Right atrium auricular region (tissue), 2 donors: ENCODE results near the gene SPAG16. TPM values are rescaled to one million over a fixed set of nuclear protein-coding genes. Genes with fewer than 3 reads are reported as not detected.

Experiments used
- DNase-seq: peaks from one replicate; pipeline ENCODE4 v3.0.0-alpha.2; 2019; ENCODE audit warnings: low spot score
- H3K27ac ChIP-seq, 2 donors: fragments of 200-600 bp; sonication (generic); 1 replicate in 1 of 2; 2 replicates in 1 of 2; pipeline ENCODE4 v1.5.1; 2016 to 2019
- H3K27me3 ChIP-seq, 2 donors: fragments of 200-600 bp; sonication (generic); one replicate each; pipeline versions ENCODE4 v1.5.1 to v1.6.0; 2017 to 2019
- H3K36me3 ChIP-seq: fragments of 200-600 bp; sonication (generic); one replicate; pipeline ENCODE4 v1.5.1; 2016
- H3K4me1 ChIP-seq, 2 donors: fragments of 200-600 bp; sonication (generic); one replicate each; pipeline versions ENCODE4 v1.5.1 to v1.6.0; 2017 to 2019
- H3K4me3 ChIP-seq, 2 donors: fragments of 200-600 bp; sonication (generic); 1 replicate in 1 of 2; 2 replicates in 1 of 2; pipeline ENCODE4 v1.5.1; 2017 to 2019; ENCODE audit warnings: mild to moderate bottlenecking in 1 of 2, moderate library complexity in 1 of 2
- H3K9me3 ChIP-seq, 2 donors: fragments of 200-600 bp; sonication (generic); one replicate each; pipeline ENCODE4 v1.5.1; 2019
- total RNA-seq, 2 donors: library from RNA; depleted of rRNA; stranded (reverse); fragments of >200 nt; gene quantifications; one replicate each; pipeline ENCODE4 v1.1.0, GENCODE V29; 2016
- TF ChIP-seq, protein P1 (sequence below), 2 donors: fragments of 200-600 bp; sonication (generic); IDR thresholded peaks; one replicate each; pipeline ENCODE4 v1.5.1; 2019; ENCODE audit warnings: antibody characterized with exemption in 2 of 2

SPAG16 gene
- total RNA-seq, 2 donors from 2014 or later, result 17.3 to 18.3 TPM

DNA sequence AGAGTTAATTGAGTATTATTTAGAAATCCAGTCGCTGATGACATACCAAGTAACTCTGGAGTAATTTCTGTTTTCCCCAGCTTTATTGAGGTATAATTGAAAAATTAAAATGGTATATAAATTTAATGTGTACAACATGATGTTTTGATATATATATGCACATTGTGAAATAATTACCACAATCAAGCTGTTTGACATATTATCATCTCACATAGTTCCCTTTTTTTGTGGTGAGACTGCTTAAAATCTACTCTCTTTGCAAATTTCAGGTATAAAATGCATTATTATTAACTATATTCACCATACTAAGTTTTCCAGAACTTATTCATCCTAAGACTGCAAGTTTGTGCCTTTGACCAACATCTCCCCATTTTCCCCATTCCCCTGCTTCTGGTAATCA, 25.0 kb upstream of the SPAG16 start:
- Histone ChIP-seq H3K9me3 (no peaks in the 10 kb centered on the region), H3K4me1 (no peaks in the 10 kb centered on the region), H3K36me3 (no peaks in the 10 kb centered on the region), H3K4me3 (no peak overlapping the region), H3K27me3 (no peaks in the 10 kb centered on the region), H3K27ac (no peak overlapping the region)
- no peak for DNase-seq
- TF ChIP-seq, protein P1, sequence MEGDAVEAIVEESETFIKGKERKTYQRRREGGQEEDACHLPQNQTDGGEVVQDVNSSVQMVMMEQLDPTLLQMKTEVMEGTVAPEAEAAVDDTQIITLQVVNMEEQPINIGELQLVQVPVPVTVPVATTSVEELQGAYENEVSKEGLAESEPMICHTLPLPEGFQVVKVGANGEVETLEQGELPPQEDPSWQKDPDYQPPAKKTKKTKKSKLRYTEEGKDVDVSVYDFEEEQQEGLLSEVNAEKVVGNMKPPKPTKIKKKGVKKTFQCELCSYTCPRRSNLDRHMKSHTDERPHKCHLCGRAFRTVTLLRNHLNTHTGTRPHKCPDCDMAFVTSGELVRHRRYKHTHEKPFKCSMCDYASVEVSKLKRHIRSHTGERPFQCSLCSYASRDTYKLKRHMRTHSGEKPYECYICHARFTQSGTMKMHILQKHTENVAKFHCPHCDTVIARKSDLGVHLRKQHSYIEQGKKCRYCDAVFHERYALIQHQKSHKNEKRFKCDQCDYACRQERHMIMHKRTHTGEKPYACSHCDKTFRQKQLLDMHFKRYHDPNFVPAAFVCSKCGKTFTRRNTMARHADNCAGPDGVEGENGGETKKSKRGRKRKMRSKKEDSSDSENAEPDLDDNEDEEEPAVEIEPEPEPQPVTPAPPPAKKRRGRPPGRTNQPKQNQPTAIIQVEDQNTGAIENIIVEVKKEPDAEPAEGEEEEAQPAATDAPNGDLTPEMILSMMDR (IDR thresholded peaks at IDR 0.05), result no peak

DNA sequence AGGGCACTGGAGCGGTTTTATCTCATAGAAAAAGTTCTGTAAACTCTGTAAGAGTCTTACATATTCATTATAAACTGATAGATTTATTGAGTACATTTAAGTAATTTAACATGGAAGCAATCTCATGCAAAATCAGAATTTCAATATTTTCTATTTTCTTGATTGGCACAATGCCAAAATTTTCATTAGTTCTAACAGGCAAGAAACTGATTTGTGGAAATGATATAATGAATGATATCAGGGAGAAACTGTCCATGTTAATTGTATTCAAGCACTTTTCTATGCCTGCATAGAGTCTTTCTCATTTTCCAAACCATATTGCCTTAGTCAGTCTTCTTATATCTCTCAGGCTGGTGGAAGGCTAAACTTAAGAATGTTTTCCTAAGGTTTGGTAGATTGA, 23.0 kb upstream of the SPAG16 start:
- DNase-seq, result no peak
- H3K4me3 ChIP-seq, result no peak overlapping the region
- TF ChIP-seq, protein P1 (IDR thresholded peaks at IDR 0.05), result no peak
- no peaks in the 10 kb centered on the region for H3K36me3 ChIP-seq
- no peaks in the 10 kb centered on the region for H3K9me3 ChIP-seq
- no peaks in the 10 kb centered on the region for H3K27me3 ChIP-seq
- H3K4me1 ChIP-seq, result no peaks in the 10 kb centered on the region
- H3K27ac ChIP-seq, result no peak overlapping the region

DNA sequence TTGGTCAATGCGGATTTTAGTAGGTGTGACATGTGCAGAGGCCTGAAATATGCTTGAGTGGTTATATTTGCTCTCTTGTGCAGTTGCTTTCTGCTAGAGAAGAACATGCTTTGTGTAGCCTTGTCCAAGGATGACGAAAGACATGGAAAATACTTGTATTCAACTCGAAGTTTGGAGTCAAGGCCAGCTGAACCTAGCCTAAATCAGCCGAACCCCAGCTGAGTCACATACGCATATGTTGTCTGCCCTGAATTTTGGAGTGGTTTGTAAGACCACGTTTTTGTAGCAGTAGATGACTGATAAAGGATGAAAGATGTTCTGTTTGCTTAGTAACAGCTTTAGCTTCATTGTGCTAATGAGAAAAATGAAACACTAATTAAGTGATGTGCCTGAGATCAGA, 22.5 kb upstream of the SPAG16 start:
- TF ChIP-seq, protein P1 (IDR thresholded peaks at IDR 0.05), result no peak
- no peaks in the 10 kb centered on the region for H3K36me3 ChIP-seq
- H3K27me3 ChIP-seq, result no peaks in the 10 kb centered on the region
- no peak overlapping the region for H3K4me3 ChIP-seq
- H3K9me3 ChIP-seq, result no peaks in the 10 kb centered on the region
- H3K27ac ChIP-seq, result no peak overlapping the region
- no peak for DNase-seq
- H3K4me1 ChIP-seq, result no peaks in the 10 kb centered on the region

DNA sequence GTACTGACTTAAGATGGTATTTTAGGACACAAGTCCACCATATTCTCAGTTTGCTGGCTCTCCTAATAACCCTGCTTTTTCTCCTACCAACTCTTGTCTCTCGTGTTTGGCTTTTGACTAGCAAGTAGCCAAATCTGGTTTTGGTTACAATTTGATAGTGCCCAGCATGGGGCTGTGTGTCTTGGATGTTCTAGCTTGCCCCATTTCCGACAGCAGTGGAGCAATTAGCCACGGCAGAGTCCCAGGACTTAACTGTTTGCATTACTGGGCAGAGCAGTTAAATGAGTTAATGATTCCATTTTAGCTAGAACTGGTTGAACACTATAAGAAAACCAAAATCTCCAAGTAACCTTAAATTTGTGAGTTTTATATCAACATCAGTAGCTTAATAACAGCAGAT, 18.6 kb upstream of the SPAG16 start:
- H3K27ac ChIP-seq, result no peak overlapping the region
- H3K27me3 ChIP-seq, result no peaks in the 10 kb centered on the region
- TF ChIP-seq, protein P1 (IDR thresholded peaks at IDR 0.05), result no peak
- H3K9me3 ChIP-seq, result no peaks in the 10 kb centered on the region
- no peak overlapping the region for H3K4me3 ChIP-seq
- DNase-seq, result no peak
- no peaks in the 10 kb centered on the region for H3K4me1 ChIP-seq
- no peaks in the 10 kb centered on the region for H3K36me3 ChIP-seq

DNA sequence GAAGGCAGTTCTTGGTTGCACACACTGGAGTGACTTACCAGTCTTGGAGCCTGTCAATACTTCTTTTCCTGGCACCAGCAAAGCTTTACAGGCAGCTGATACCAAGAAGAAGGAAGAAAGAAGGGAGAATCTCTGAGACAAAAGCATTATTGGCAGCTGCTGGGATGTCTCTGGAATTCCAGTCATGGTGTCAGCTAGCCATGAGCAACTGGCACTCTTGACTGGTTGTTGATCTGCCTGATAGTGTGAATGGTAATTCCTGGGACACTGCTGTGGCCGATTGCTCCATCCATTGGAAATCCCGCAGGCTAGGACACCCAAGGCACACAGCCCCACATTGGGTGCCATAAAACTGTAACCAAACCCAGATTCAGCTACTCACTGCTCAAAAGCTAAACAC, 17.8 kb upstream of the SPAG16 start:
- no peak for DNase-seq
- Histone ChIP-seq H3K4me3 (no peak overlapping the region), H3K4me1 (no peaks in the 10 kb centered on the region), H3K27me3 (no peaks in the 10 kb centered on the region), H3K9me3 (no peaks in the 10 kb centered on the region), H3K27ac (no peak overlapping the region), H3K36me3 (no peaks in the 10 kb centered on the region)
- TF ChIP-seq, protein P1 (IDR thresholded peaks at IDR 0.05), result no peak

DNA sequence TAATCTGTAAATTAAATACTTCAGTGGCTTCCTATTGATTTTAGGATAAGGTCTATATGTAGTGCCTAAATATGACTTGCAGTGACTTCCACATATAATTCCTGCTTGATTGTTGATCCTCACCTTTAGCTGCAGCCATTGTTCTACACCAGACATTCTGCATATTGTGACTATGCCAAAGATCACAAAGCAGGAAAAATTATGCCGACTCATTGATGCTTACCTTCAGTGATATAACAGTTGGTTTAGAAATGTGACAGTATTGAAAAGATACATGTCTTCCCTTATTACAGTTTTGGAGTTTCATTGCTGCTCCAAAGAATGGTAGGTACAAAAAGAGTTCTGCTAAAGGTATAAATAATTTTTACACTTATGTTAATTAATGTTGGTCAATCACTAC, 12.3 kb upstream of the SPAG16 start:
- H3K4me1 ChIP-seq, result no peaks in the 10 kb centered on the region
- no peak overlapping the region for H3K27ac ChIP-seq
- TF ChIP-seq, protein P1 (IDR thresholded peaks at IDR 0.05), result no peak
- peaks cover 0 to 2% of the 10 kb centered on the region in 2 donors for H3K9me3 ChIP-seq
- DNase-seq, result no peak
- no peaks in the 10 kb centered on the region for H3K36me3 ChIP-seq
- H3K27me3 ChIP-seq, result no peaks in the 10 kb centered on the region
- H3K4me3 ChIP-seq, result no peak overlapping the region
